Progenitor cell of endocrine pancreas (in vitro differentiated cells): ENCODE measurements around the gene ZFYVE19. TPM values are rescaled to one million over a fixed set of nuclear protein-coding genes. Genes with fewer than 3 reads are reported as not detected.
A peak's percentile ranks its signal among the peaks of the same experiment; 100 is the strongest.

ENCODE experiments used
- DNase-seq: peaks from one replicate; pipeline ENCODE4 v3.0.0; 2021; ENCODE audit warnings: low spot score; ENCODE audit not compliant: unreplicated experiment
- H3K27ac Mint-ChIP-seq: 2 replicates; pipeline ENCODE4 v1.8.0; 2021; ENCODE audit warnings: mild to moderate bottlenecking, moderate library complexity, mixed read lengths
- H3K27me3 Mint-ChIP-seq: 2 replicates; pipeline ENCODE4 v1.8.0; 2021; ENCODE audit warnings: mixed read lengths
- H3K36me3 Mint-ChIP-seq: 2 replicates; pipeline ENCODE4 v1.8.0; 2022; ENCODE audit warnings: mixed read lengths; ENCODE audit not compliant: insufficient read depth
- H3K4me1 Mint-ChIP-seq: 2 replicates; pipeline ENCODE4 v1.8.0; 2021; ENCODE audit warnings: low read depth, mixed read lengths
- H3K4me3 Mint-ChIP-seq: 2 replicates; pipeline ENCODE4 v1.8.0; 2021; ENCODE audit warnings: low read depth, mild to moderate bottlenecking, moderate library complexity, mixed read lengths
- H3K9me3 Mint-ChIP-seq: 2 replicates; pipeline ENCODE4 v1.8.0; 2021; ENCODE audit warnings: low read depth, mixed read lengths
- total RNA-seq: library from RNA; stranded (reverse); gene quantifications from 2 replicates; pipeline ENCODE4 v1.2.1, GENCODE V29; 2021
- TF ChIP-seq, protein P1 (sequence below): fragments of 200-600 bp; sonication (generic); IDR thresholded peaks from one replicate; pipeline ENCODE4 v1.5.0; 2021; ENCODE audit warnings: antibody characterized with exemption, mild to moderate bottlenecking; ENCODE audit not compliant: unreplicated experiment

The ZFYVE19 gene
- total RNA-seq, 1 donor from 2014 or later, result 25.2 TPM

DNA sequence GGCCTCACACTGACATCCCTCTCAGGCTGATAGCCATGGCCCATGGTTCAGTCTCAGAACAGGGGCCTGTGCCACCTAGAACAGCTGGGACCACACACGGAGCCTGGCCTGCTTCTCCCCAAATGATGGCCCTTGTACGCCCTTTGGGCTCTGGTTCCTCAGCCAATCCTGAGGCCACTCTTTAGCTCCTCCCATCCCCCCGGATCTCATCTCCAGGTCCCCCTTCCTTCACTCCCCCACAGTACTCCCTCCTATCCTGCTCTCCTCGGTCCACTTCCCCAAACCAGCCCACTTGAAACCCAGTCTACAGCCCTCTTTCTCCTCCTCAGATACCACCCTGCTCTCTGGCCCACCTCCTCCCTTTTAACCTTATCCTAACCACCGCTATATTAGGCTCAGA is 17.8 kb upstream of the ZFYVE19 start:
- Mint-ChIP-seq H3K27ac (peak overlapping the region; percentile 90), H3K9me3 (no peaks in the 10 kb centered on the region), H3K36me3 (peaks cover 5% of the 10 kb centered on the region), H3K27me3 (no peaks in the 10 kb centered on the region), H3K4me3 (no peak overlapping the region), H3K4me1 (peaks cover 36% of the 10 kb centered on the region)
- DNase-seq, result no peak
- TF ChIP-seq, protein P1, sequence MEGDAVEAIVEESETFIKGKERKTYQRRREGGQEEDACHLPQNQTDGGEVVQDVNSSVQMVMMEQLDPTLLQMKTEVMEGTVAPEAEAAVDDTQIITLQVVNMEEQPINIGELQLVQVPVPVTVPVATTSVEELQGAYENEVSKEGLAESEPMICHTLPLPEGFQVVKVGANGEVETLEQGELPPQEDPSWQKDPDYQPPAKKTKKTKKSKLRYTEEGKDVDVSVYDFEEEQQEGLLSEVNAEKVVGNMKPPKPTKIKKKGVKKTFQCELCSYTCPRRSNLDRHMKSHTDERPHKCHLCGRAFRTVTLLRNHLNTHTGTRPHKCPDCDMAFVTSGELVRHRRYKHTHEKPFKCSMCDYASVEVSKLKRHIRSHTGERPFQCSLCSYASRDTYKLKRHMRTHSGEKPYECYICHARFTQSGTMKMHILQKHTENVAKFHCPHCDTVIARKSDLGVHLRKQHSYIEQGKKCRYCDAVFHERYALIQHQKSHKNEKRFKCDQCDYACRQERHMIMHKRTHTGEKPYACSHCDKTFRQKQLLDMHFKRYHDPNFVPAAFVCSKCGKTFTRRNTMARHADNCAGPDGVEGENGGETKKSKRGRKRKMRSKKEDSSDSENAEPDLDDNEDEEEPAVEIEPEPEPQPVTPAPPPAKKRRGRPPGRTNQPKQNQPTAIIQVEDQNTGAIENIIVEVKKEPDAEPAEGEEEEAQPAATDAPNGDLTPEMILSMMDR, result no peak

DNA sequence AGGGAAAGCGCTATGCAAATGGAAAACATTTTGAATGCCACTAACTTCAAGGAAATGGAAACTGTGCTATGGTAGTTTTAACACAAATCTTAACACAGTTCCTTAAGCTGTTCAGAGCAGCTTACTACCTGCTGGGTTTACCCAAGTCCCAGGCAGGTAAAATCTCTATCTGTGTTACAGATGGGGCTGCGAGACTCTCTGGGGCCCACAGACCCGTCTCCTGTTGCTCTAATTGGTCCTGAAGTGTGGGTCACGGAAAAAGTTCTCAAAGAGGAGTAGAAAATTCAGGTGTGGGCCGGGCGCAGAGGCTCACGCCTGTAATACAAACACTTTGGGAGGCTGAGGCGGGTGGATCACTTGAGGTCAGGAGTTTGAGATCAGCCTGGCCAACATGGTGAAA is 16.9 kb upstream of the ZFYVE19 start:
- peaks cover 36% of the 10 kb centered on the region for H3K4me1 Mint-ChIP-seq
- TF ChIP-seq, protein P1, result no peak
- peak overlapping the region; percentile 76 for H3K27ac Mint-ChIP-seq
- no peak overlapping the region for H3K4me3 Mint-ChIP-seq
- H3K9me3 Mint-ChIP-seq, result no peaks in the 10 kb centered on the region
- no peaks in the 10 kb centered on the region for H3K27me3 Mint-ChIP-seq
- peaks cover 5% of the 10 kb centered on the region for H3K36me3 Mint-ChIP-seq
- no peak for DNase-seq

DNA sequence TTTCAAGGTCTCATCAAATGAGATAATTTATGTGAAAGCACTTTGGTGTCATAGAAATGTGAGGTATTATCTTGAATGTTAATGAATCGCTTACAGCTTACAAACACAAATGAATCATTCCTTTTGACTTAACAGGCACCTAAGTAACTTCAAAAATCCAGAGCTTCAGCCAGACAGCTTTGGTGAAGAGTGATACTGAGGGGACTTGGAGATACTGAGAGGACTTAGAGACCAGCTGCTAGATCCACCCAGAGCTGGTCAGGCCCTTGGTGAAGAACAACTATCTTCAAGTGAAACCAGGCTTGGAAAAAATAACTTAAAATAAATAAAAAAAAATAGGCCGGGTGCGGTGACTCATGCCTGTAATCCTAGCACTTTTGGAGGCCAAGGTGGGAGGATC is 16.2 kb upstream of the ZFYVE19 start:
- Mint-ChIP-seq H3K27ac (no peak overlapping the region), H3K4me3 (no peak overlapping the region), H3K36me3 (peaks cover 5% of the 10 kb centered on the region), H3K4me1 (peaks cover 34% of the 10 kb centered on the region), H3K9me3 (no peaks in the 10 kb centered on the region), H3K27me3 (no peaks in the 10 kb centered on the region)
- no peak for DNase-seq
- TF ChIP-seq, protein P1, result no peak

DNA sequence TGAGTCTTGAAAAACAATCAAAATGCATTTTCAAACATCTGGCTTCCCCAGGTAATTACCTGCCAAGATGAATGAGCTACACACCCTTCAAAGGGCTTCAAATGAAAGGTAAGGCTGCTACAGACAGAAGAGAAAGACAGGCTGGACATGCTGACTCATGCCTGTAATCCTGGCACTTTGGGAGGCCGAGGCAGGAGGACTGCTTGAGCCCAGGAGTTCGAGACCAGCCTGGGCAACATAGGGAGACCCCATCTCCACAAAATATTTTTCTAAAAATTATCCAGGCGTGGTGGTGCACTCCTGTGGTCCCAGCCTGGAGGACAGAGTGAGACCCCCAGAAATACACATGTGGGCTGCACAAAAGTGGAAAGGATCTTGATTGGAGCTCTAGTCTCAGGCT is 14.5 kb upstream of the ZFYVE19 start:
- Mint-ChIP-seq H3K36me3 (peaks cover 7% of the 10 kb centered on the region), H3K27ac (peak overlapping the region; percentile 43), H3K9me3 (no peaks in the 10 kb centered on the region), H3K4me1 (peaks cover 20% of the 10 kb centered on the region), H3K27me3 (no peaks in the 10 kb centered on the region), H3K4me3 (no peak overlapping the region)
- no peak for DNase-seq
- TF ChIP-seq, protein P1, result no peak

DNA sequence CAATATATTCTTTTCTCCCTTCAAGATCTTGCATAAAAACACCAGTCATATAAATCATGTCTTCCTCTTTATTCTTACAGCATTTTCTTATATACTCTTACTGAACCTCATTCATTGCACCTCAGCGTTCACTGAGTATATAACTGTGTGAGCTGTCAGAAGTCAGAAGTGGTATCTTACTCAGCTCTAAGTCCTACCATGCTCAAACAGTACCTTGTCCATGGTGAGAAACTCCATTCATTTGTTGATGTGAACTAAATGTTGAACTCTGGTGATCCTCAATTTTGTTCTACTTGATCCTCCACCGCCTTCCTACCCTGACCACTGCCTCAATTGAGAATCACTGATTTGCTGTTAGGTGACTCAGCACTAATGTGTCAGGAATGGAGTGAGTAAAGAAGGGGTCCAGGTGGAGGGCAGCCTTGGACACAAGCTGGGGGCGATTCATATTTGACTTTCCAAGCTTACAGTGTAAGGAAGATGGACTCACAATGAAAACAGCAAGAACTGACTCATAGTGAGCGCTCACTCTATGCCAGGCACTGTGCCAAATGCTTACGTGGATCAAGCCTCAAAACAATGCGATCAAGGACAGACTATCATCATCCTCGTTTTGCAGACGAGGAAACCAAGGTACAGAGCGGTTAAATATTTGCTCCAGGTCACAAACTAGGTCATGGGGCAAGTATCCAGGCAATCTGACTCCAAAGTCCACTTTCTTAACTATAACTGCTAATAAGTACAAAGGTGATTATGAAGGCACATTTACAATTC is 13.5 kb upstream of the ZFYVE19 start:
- no peak for DNase-seq
- Mint-ChIP-seq H3K27ac (peak overlapping the region; percentile 29), H3K4me1 (peaks cover 17% of the 10 kb centered on the region)

More for the DNA sequence above, 13.5 kb upstream of the ZFYVE19 start:
- H3K9me3 Mint-ChIP-seq, result no peaks in the 10 kb centered on the region
- H3K27me3 Mint-ChIP-seq, result no peaks in the 10 kb centered on the region
- TF ChIP-seq, protein P1, result no peak
- no peak overlapping the region for H3K4me3 Mint-ChIP-seq
- peaks cover 7% of the 10 kb centered on the region for H3K36me3 Mint-ChIP-seq
